GM21447 (cell line): ENCODE data around the gene CLEC18B.
A peak's percentile ranks its signal among the peaks of the same experiment; 100 is the strongest.
"Not testable (repeated sequence)": the region's sequence is repeated elsewhere in the genome, so short reads cannot be mapped to it uniquely, and the experiment has no call there.

Source experiments
- ATAC-seq: cut with Tn5 transposase; IDR thresholded peaks from one replicate; pipeline ENCODE4 v1.9.1; 2021; ENCODE audit not compliant: unreplicated experiment

The CLEC18B gene

DNA sequence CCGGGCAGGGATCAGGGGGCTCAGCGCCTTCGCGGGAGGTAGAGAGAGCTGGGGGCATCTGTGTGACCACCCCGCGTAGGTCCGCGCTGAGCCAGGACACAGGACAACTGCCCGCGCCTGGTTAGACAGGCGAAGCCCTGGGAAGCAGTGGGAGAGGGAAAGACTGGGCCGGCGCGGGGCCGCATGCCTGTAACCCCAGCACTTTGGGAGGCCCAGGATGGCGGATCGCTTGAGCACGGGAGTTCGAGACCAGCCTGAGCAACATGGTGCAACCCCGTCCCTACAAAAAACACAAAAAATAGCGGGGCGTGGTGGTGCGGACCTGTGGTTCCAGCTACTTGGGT, 13.9 kb downstream of the CLEC18B start:
- not testable (repeated sequence) for ATAC-seq

GRCh38 chr16:74406600-74407361, 14.5 kb downstream of the CLEC18B start:
- not testable (repeated sequence) for ATAC-seq

- not testable (repeated sequence) for ATAC-seq
These were observed 16.9 kb downstream of the CLEC18B start for GRCh38 chr16:74404148-74404933.

DNA sequence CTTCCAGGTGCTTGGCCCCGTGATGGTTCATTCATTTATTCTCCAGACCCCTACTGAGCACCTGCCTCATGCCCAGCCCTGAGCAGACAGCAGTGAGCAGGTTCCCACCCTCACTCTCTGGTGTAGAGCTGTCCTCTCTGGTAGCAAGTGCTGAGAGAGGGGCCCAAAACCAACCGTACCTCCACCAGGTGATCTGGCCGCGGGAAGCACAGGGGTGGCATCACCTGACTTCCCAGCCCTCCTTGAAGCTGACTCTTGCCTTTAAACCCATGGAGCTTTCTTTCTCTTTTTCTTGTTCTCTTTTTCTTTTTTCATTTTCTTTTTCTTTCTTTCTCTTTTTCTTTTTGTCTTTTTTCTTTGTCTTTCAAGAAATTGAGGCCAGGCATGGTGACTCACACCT, 21.0 kb downstream of the CLEC18B start:
- ATAC-seq, result not testable (repeated sequence)

DNA sequence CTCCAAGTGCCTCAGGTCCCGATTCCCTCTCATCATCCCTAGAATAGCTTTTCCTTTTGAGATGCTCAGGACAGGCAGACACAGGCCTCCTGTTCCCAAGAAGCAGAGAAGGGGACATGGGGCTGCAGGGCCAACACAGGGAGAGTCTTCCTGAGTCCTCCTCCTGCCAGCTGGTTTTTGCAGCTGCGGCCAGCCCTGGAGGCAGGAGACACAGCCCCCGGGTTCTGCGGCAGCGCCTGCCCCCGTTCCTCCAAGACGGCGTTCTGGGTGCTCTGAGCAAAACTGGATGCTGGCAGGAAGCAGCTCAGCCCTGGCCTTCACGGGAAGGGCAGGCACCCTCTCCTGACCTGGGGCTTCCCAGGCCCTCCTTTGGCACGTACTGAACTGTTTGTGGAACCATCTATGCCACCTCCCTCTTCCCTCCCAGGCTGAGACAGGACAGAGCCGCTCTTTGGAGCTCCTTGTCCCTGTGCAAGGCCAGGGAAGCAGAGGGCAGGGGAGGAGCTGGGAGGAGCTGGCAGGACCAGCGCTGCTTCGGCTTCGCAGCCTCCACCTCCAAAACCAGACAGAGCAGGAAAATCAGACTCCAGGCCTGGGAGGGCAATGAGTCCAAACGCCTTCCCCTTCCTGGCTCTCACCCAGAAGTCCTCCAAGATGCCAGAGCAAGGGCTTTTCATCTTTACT, 22.9 kb downstream of the CLEC18B start:
- not testable (repeated sequence) for ATAC-seq

- not testable (repeated sequence) for ATAC-seq
These were observed 24.7 kb downstream of the CLEC18B start for GRCh38 chr16:74396521-74397017.

DNA sequence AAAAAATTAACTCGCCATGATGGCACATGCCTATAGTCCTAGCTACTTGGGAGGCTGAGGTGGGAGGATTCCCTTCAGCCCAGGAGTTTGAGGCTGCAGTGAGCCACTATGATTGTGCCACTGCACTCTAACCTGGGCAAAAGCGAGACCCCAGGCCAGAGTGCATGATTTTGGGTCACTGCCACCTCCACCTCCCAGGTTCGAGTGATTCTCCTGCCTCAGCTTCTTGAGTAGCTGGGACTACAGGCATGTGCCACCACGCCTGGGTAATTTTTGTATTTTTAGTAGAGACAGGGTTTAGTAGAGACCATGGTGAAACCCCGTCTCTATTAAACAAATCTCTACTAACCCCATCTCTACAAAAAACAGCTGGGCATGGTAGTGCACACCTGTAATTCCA, 26.7 kb downstream of the CLEC18B start:
- not testable (repeated sequence) for ATAC-seq

- ATAC-seq, result not testable (repeated sequence)
These were observed 27.1 kb downstream of the CLEC18B start for GRCh38 chr16:74394131-74394530.

DNA sequence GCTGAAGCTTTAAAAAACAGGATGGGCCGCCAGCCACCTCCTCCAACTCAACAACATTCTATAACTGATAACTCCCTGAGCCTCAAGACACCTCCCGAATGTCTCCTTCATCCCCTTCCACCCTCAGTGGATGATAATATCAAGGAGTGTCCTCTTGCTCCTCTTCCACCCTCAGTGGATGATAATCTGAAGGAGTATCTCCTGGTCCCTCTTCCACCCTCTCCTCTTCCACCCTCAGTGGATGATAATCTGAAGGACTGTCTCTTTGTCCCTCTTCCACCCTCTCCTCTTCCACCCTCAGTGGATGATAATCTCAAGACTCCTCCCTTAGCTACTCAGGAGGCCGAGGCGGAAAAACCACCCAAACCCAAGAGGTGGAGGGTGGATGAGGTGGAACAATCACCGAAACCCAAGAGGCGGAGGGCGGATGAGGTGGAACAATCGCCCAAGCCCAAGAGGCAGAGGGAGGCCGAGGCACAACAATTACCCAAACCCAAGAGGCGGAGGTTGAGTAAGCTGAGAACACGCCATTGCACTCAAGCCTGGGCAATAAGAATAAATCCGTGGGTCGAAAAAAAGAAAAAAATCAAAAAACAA, 29.7 kb downstream of the CLEC18B start:
- not testable (repeated sequence) for ATAC-seq

- ATAC-seq, result not testable (repeated sequence)
These were observed 38.8 kb downstream of the CLEC18B start for GRCh38 chr16:74382339-74383034.

GRCh38 chr16:74373847-74374184, 47.5 kb downstream of the CLEC18B start:
- not testable (repeated sequence) for ATAC-seq

- no peak for ATAC-seq
These were observed 48.1 kb downstream of the CLEC18B start for GRCh38 chr16:74372953-74373846.

- no peak for ATAC-seq
These were observed 48.9 kb downstream of the CLEC18B start for GRCh38 chr16:74372369-74372768.

- not testable (repeated sequence) for ATAC-seq
These were observed 50.7 kb downstream of the CLEC18B start for GRCh38 chr16:74370338-74371135.

GRCh38 chr16:74368002-74368911, 53.0 kb downstream of the CLEC18B start:
- peak; percentile 92 for ATAC-seq

DNA sequence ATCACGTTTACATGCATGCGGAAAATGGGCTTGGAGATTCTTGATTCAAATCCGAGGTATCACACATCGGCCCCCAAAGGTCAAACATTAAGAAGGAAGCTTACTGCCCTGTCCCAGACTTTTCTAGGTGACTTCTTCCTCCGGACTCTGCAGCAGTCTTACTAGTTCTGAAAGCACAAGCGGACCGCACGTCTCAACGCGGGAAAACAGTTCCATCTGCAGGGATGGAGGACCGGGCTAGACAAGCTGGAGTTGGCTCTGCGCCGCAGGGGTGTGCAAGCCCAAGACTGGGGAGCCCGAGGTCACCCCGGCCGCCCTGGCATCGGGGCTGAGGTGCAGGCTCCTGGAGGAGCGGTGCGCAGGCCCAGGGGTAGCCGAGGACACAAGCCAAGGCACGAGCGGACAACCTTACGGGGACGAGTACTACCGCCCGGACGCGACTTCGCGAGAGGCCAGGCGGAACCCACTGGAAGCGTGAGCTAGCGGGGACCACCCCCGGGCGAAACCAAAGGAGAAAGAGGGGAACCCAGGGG, 53.7 kb downstream of the CLEC18B start:
- ATAC-seq, result peak; percentile 37
